HEK293 (cell line): ENCODE data around the gene SMIM20.

ENCODE experiments used
- OVOL3 ChIP-seq: fragments of 450-650 bp; formaldehyde crosslinking; IDR thresholded peaks from 2 replicates; pipeline ENCODE4 v1.5.1; 2016; ENCODE audit warnings: missing biosample characterization, missing genetic modification characterization
- ZBTB1 ChIP-seq: fragments of 450-650 bp; formaldehyde crosslinking; IDR thresholded peaks from 2 replicates; pipeline ENCODE4 v1.5.1; 2016; ENCODE audit warnings: missing biosample characterization, missing genetic modification characterization
- ZNF121 ChIP-seq: fragments of 450-650 bp; formaldehyde crosslinking; IDR thresholded peaks from 2 replicates; pipeline ENCODE4 v1.5.1; 2016; ENCODE audit warnings: missing biosample characterization, missing genetic modification characterization
- ZNF174 ChIP-seq: fragments of 450-650 bp; formaldehyde crosslinking; IDR thresholded peaks from 2 replicates; pipeline ENCODE4 v1.5.0; 2017; ENCODE audit warnings: missing biosample characterization, mild to moderate bottlenecking, missing genetic modification characterization
- TF ChIP-seq, protein P1 (sequence below): fragments of 450-650 bp; formaldehyde crosslinking; IDR thresholded peaks from 2 replicates; pipeline ENCODE4 v1.5.1; 2016; ENCODE audit warnings: missing biosample characterization, missing genetic modification characterization

DNA sequence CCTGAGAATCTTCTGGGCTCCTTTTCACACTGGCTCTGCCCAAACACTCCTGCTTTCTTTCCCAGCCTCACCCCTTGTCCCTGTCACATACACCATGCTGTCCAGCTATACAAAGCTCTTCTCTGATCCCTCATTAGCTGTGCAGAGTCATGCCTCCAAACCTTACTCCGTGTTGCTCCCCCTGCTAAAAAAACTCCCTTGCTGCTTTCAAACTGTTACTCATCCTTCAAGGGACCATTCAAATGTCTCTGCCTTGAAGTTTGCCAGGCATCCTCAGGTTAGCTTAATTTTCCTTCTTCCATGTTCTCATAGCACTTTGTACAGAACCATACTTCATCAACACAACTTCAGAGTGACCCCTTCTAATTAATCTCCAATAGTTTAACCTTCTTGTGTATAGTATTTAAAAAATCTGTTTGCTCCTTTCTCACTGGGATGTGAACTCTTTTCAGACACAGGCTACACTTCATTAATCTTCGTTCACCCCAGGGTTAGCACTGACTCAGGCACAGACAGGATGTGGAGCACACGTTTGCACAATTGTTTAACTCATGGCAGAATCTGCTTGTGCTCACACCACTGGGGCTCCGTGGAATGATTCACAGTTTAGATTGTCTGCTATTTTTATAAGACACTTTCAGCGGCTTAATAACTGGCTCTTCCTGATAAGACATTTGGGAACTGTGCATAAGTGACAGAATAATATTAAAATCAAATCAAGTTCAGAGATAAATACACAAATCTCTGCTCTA is 29.8 kb upstream of the SMIM20 start:
- TF ChIP-seq OVOL3 (tag by site-specific recombination) (no peak), ZNF174 (tag by site-specific recombination) (no peak), ZNF121 (no peak), ZBTB1 (tag by site-specific recombination) (no peak)
- TF ChIP-seq, protein P1, sequence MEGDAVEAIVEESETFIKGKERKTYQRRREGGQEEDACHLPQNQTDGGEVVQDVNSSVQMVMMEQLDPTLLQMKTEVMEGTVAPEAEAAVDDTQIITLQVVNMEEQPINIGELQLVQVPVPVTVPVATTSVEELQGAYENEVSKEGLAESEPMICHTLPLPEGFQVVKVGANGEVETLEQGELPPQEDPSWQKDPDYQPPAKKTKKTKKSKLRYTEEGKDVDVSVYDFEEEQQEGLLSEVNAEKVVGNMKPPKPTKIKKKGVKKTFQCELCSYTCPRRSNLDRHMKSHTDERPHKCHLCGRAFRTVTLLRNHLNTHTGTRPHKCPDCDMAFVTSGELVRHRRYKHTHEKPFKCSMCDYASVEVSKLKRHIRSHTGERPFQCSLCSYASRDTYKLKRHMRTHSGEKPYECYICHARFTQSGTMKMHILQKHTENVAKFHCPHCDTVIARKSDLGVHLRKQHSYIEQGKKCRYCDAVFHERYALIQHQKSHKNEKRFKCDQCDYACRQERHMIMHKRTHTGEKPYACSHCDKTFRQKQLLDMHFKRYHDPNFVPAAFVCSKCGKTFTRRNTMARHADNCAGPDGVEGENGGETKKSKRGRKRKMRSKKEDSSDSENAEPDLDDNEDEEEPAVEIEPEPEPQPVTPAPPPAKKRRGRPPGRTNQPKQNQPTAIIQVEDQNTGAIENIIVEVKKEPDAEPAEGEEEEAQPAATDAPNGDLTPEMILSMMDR (tag by site-specific recombination): no peak
